ENCODE results near the gene AVL9.
"Not testable (repeated sequence)": the region's sequence is repeated elsewhere in the genome, so short reads cannot be mapped to it uniquely, and the experiment has no call there.

The AVL9 gene

GRCh38 chr7:32591938-32592337, 96.6 kb downstream of the AVL9 start:
- no peak for DNase-seq

GRCh38 chr7:32592701-32593100, 97.4 kb downstream of the AVL9 start:
- no peak for DNase-seq

- no peak for DNase-seq
These were observed 99.7 kb downstream of the AVL9 start for GRCh38 chr7:32594965-32595490.

- not testable (repeated sequence) for DNase-seq
These were observed 105.9 kb downstream of the AVL9 start for GRCh38 chr7:32601196-32601595.

- DNase-seq, result no peak
These were observed 107.2 kb downstream of the AVL9 start for GRCh38 chr7:32602470-32602869.

- not testable (repeated sequence) for DNase-seq
These were observed 108.2 kb downstream of the AVL9 start for GRCh38 chr7:32603492-32603891.

GRCh38 chr7:32604047-32604446, 108.8 kb downstream of the AVL9 start:
- DNase-seq, result not testable (repeated sequence)

GRCh38 chr7:32605032-32605431, 109.7 kb downstream of the AVL9 start:
- DNase-seq, result no peak

- no peak for DNase-seq
These were observed 114.2 kb downstream of the AVL9 start for GRCh38 chr7:32609463-32609862.

- no peak for DNase-seq
These were observed 116.2 kb downstream of the AVL9 start for GRCh38 chr7:32611201-32612099.

GRCh38 chr7:32616625-32617024, 121.3 kb downstream of the AVL9 start:
- no peak for DNase-seq

GRCh38 chr7:32618470-32618869, 123.2 kb downstream of the AVL9 start:
- DNase-seq, result peak; percentile 11 to 34

GRCh38 chr7:32618987-32619386, 123.7 kb downstream of the AVL9 start:
- no peak for DNase-seq

- not testable (repeated sequence) for DNase-seq
These were observed 124.1 kb downstream of the AVL9 start for GRCh38 chr7:32619416-32619815.

- no peak for DNase-seq
These were observed 135.7 kb downstream of the AVL9 start for GRCh38 chr7:32631021-32631420.

- not testable (repeated sequence) for DNase-seq
These were observed 136.6 kb downstream of the AVL9 start for GRCh38 chr7:32631590-32632497.

GRCh38 chr7:32633446-32633845, 138.2 kb downstream of the AVL9 start:
- DNase-seq, result not testable (repeated sequence)

- not testable (repeated sequence) for DNase-seq
These were observed 139.6 kb downstream of the AVL9 start for GRCh38 chr7:32634798-32635393.

GRCh38 chr7:32636725-32637462, 141.6 kb downstream of the AVL9 start:
- DNase-seq, result not testable (repeated sequence)

GRCh38 chr7:32637611-32638010, 142.3 kb downstream of the AVL9 start:
- not testable (repeated sequence) for DNase-seq

Data from activated CD4-positive, alpha-beta T cell treated with anti-CD3 and anti-CD28 coated beads, Interleukin-2, amount 50 U/mL, for 48 hours (primary cell).